HFF-Myc (cell line): ENCODE data around the gene PRICKLE1.

Experiments
- DNase-seq: peaks from one replicate; pipeline ENCODE4 v3.0.0-alpha.2; 2011; ENCODE audit warnings: low read depth; ENCODE audit errors: extremely low read depth
- H3K4me3 ChIP-seq: replicated peaks from 2 replicates; pipeline ENCODE4 v1.5.1; 2011; ENCODE audit warnings: low read depth, mild to moderate bottlenecking, control low read depth, low read length
- TF ChIP-seq, protein P1 (sequence below): IDR thresholded peaks from 2 replicates; pipeline ENCODE4 v1.5.1; 2012; ENCODE audit warnings: mild to moderate bottlenecking, low read depth, low read length, control low read depth; ENCODE audit errors: missing control alignments

Gene PRICKLE1

DNA sequence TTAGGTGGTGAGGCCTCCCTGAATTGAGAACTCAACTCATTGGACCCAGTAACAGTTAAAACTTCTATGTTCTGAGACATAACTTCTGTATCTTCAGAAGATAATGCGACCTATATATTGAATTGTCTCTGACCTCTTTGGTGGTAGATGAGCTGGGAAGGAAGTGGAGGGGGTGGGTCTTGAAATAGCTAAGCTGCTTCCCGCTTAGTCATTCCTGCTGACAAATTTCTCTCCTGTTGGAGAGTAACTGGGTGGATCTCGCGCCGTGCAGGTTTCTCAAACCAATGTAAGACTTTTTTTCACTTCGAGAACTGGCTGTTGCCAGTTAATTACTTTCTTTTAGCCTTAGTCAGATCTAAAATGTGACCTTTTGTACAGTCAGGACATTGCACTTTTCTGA is 162.8 kb downstream of the PRICKLE1 start:
- H3K4me3 ChIP-seq: no peak overlapping the region
- TF ChIP-seq, protein P1, sequence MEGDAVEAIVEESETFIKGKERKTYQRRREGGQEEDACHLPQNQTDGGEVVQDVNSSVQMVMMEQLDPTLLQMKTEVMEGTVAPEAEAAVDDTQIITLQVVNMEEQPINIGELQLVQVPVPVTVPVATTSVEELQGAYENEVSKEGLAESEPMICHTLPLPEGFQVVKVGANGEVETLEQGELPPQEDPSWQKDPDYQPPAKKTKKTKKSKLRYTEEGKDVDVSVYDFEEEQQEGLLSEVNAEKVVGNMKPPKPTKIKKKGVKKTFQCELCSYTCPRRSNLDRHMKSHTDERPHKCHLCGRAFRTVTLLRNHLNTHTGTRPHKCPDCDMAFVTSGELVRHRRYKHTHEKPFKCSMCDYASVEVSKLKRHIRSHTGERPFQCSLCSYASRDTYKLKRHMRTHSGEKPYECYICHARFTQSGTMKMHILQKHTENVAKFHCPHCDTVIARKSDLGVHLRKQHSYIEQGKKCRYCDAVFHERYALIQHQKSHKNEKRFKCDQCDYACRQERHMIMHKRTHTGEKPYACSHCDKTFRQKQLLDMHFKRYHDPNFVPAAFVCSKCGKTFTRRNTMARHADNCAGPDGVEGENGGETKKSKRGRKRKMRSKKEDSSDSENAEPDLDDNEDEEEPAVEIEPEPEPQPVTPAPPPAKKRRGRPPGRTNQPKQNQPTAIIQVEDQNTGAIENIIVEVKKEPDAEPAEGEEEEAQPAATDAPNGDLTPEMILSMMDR: no peak
- DNase-seq: peak; percentile 16

DNA sequence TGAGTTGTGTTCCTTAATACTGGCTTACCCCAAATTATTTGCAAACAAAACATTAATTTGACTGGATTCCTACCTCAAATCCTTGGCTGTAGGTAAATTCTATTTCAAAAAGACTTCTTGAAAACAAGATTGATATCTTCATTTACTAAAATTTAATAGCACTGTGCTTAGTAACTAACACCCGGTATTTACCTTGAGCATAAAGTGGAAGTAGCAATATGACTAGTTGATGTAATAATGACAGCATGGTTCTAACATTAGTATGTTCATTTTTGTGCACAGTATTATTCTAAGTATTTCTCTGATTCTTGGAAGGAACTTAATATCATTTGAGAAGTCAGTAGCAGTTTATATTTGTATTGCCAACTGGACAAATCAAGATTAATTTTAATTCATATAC is 166.8 kb downstream of the PRICKLE1 start:
- DNase-seq: no peak
- TF ChIP-seq, protein P1: no peak
- no peak overlapping the region for H3K4me3 ChIP-seq

DNA sequence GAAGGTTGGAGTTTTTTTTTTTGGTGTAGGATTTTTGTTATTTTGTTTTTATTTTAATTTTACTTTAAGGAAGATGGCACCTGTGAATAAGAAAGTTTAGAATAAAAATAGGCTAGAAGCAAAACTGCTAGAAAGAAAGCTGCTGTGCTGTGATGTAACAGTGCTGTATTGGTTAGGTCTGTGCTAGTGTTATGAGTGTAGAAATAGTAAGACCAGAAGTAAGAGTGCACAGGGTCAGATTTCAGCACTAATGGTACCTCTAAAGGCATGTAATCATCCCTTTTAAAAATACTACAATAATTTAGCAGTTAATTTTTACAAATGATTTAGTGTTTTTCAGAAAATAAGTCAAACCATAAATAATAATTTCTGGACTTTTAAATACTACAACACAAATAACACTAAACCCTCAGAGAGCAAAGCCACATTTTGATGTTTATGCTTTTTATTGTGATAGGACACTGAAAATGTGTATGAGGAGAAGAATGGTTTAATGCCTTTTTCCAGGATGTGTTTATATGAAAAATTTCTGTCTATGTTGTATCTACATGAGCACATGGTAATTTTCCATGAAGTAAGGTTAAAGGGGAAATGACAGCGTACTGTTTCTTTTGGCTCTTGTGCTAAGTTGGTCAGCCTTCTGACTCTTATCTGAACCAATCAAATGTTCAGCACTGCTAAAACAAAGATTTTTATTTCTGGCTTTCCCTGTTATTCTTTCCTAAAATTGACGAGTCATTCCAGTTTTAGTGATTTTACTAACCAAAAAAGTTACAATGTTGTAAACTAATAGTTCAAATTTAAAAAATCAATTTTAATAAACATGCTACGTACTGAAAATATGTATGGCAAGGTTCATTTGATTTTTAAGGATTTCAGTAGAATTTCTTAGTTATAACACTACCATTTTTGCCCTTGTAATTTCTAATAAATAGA is 167.4 kb downstream of the PRICKLE1 start:
- no peak overlapping the region for H3K4me3 ChIP-seq
- DNase-seq: peak; percentile 12
- TF ChIP-seq, protein P1: no peak

GRCh38 chr12:42420395-42420794 is 169.2 kb downstream of the PRICKLE1 start:
- no peak overlapping the region for H3K4me3 ChIP-seq
- TF ChIP-seq, protein P1: no peak

GRCh38 chr12:42410340-42410739 is 179.2 kb downstream of the PRICKLE1 start:
- no peak overlapping the region for H3K4me3 ChIP-seq
- no peak for DNase-seq
- TF ChIP-seq, protein P1: no peak

More at GRCh38 chr12:42420395-42420794, 169.2 kb downstream of the PRICKLE1 start:
- DNase-seq: no peak

- TF ChIP-seq, protein P1: no peak
- no peak for DNase-seq
- no peak overlapping the region for H3K4me3 ChIP-seq
These were observed 180.1 kb downstream of the PRICKLE1 start for GRCh38 chr12:42409471-42409870.
